HepG2 (cell line): ENCODE data around the gene AURKA. TPM values are rescaled to one million over a fixed set of nuclear protein-coding genes. Genes with fewer than 3 reads are reported as not detected.

Experiments used
- EZH2 ChIP-seq: conservative IDR thresholded peaks from 2 replicates; pipeline ENCODE4 v1.6.1; 2012; ENCODE audit warnings: mild to moderate bottlenecking, low read depth, low read length, moderate library complexity
- KDM5A ChIP-seq: fragments of 200-600 bp; sonication (generic); IDR thresholded peaks from 2 replicates; pipeline ENCODE4 v1.7.0; 2018; ENCODE audit warnings: antibody characterized with exemption, mild to moderate bottlenecking, low read length, borderline replicate concordance
- NRL ChIP-seq: sonication (generic); formaldehyde crosslinking; IDR thresholded peaks from 2 replicates; pipeline ENCODE4 v1.5.0; 2020; ENCODE audit warnings: missing genetic modification reagents, mild to moderate bottlenecking, moderate library complexity, borderline replicate concordance
- PITX1 ChIP-seq: sonication (generic); formaldehyde crosslinking; IDR thresholded peaks from 2 replicates; pipeline ENCODE4 v1.5.1; 2020; ENCODE audit warnings: mild to moderate bottlenecking, missing genetic modification reagents
- THAP11 ChIP-seq: IDR thresholded peaks from 2 replicates; pipeline ENCODE4 v1.6.1; 2016; ENCODE audit warnings: missing biosample characterization, missing genetic modification reagents
- ZBTB38 ChIP-seq: sonication (generic); formaldehyde crosslinking; IDR thresholded peaks from 2 replicates; pipeline ENCODE4 v1.5.1; 2020; ENCODE audit warnings: mild to moderate bottlenecking, missing genetic modification reagents
- ZFP62 ChIP-seq: sonication (generic); formaldehyde crosslinking; IDR thresholded peaks from 2 replicates; pipeline ENCODE4 v1.4.0; 2020; ENCODE audit warnings: missing genetic modification reagents
- ZMYM4 ChIP-seq: sonication (generic); formaldehyde crosslinking; IDR thresholded peaks from 2 replicates; pipeline ENCODE4 v1.8.1; 2023; ENCODE audit warnings: mild to moderate bottlenecking, missing genetic modification reagents
- ZNF101 ChIP-seq: sonication (generic); formaldehyde crosslinking; IDR thresholded peaks from 2 replicates; pipeline ENCODE4 v1.4.0; 2020; ENCODE audit warnings: mild to moderate bottlenecking, low read depth, missing genetic modification reagents, borderline replicate concordance
- ZNF24 ChIP-seq: fragments of 450-650 bp; IDR thresholded peaks from 2 replicates; pipeline ENCODE4 v1.6.1; 2017; ENCODE audit warnings: antibody characterized with exemption, mild to moderate bottlenecking
- ZNF263 ChIP-seq: sonication (generic); formaldehyde crosslinking; IDR thresholded peaks from 2 replicates; pipeline ENCODE4 v1.4.0; 2020; ENCODE audit warnings: missing genetic modification reagents
- ZNF329 ChIP-seq: sonication (generic); formaldehyde crosslinking; IDR thresholded peaks from 2 replicates; pipeline ENCODE4 v1.9.0; 2021; ENCODE audit warnings: low read depth, mild to moderate bottlenecking, missing genetic modification reagents
- ZNF563 ChIP-seq: sonication (generic); formaldehyde crosslinking; IDR thresholded peaks from 2 replicates; pipeline ENCODE4 v1.8.0; 2022; ENCODE audit warnings: mild to moderate bottlenecking, moderate library complexity, missing genetic modification reagents
- ZNF607 ChIP-seq: sonication (generic); formaldehyde crosslinking; IDR thresholded peaks from 2 replicates; pipeline ENCODE4 v1.5.1; 2020; ENCODE audit warnings: missing genetic modification reagents, mild to moderate bottlenecking, borderline replicate concordance
- ZNF709 ChIP-seq: sonication (generic); formaldehyde crosslinking; IDR thresholded peaks from 2 replicates; pipeline ENCODE4 v1.5.0; 2020; ENCODE audit warnings: mild to moderate bottlenecking, missing genetic modification reagents
- ZNF720 ChIP-seq: sonication (generic); formaldehyde crosslinking; IDR thresholded peaks from 2 replicates; pipeline ENCODE4 v1.4.0; 2020; ENCODE audit warnings: missing genetic modification reagents
- ZNF724P ChIP-seq: sonication (generic); formaldehyde crosslinking; IDR thresholded peaks from 2 replicates; pipeline ENCODE4 v1.8.0; 2022; ENCODE audit warnings: missing genetic modification reagents, borderline replicate concordance
- ZNF768 ChIP-seq: sonication (generic); formaldehyde crosslinking; IDR thresholded peaks from 2 replicates; pipeline ENCODE4 v1.4.0; 2020; ENCODE audit warnings: missing genetic modification reagents
- polyA plus RNA-seq, 8 experiments: library from polyadenylated mRNA; depleted of rRNA in 3 of 8; stranded (reverse) in 7 of 8; unstranded in 1 of 8; fragments of >200 nt; fragmentation: Illumina TruSeq in 4 of 8; extraction: Trizol in 4 of 8; gene quantifications; 2 replicates each; pipeline versions ENCODE4 v1.2.1 to v1.2.3, GENCODE V29; 2011 to 2016; ENCODE audit warnings: low read depth in 4 of 8, missing spikeins in 1 of 8, mixed read lengths in 1 of 8; ENCODE audit not compliant: insufficient read depth in 1 of 8
- total RNA-seq, 5 experiments: library from RNA; depleted of rRNA; stranded (reverse); fragments of >200 nt; fragmentation: Illumina TruSeq; extraction: Trizol; gene quantifications; 2 replicates each; pipeline ENCODE4 v1.2.3, GENCODE V29; 2016; ENCODE audit warnings: low read depth in 1 of 5
- TF ChIP-seq, protein P1 (sequence below): sonication (generic); formaldehyde crosslinking; IDR thresholded peaks from 2 replicates; pipeline ENCODE4 v1.4.0; 2020; ENCODE audit warnings: mild to moderate bottlenecking, low read depth, missing genetic modification reagents
- TF ChIP-seq, protein P2 (sequence below): sonication (generic); formaldehyde crosslinking; IDR thresholded peaks from 2 replicates; pipeline ENCODE4 v1.5.0; 2020; ENCODE audit warnings: missing genetic modification reagents, mild to moderate bottlenecking, borderline replicate concordance
- TF ChIP-seq, protein P3 (sequence below): sonication (generic); formaldehyde crosslinking; IDR thresholded peaks from 2 replicates; pipeline ENCODE4 v1.8.1; 2023; ENCODE audit warnings: mild to moderate bottlenecking, missing genetic modification reagents
- TF ChIP-seq, protein P4 (sequence below): sonication (generic); formaldehyde crosslinking; IDR thresholded peaks from 2 replicates; pipeline ENCODE4 v1.5.0; 2020; ENCODE audit warnings: missing genetic modification reagents
- TF ChIP-seq, protein P5 (sequence below): sonication (generic); formaldehyde crosslinking; IDR thresholded peaks from 2 replicates; pipeline ENCODE4 v1.4.0; 2020; ENCODE audit warnings: missing genetic modification reagents

AURKA gene
- total and polyA plus RNA-seq, 2 of the 13 experiments (the other 11 are each of a cell fraction or from before 2014, with no cell fraction given) = 96.4 to 224 TPM

DNA sequence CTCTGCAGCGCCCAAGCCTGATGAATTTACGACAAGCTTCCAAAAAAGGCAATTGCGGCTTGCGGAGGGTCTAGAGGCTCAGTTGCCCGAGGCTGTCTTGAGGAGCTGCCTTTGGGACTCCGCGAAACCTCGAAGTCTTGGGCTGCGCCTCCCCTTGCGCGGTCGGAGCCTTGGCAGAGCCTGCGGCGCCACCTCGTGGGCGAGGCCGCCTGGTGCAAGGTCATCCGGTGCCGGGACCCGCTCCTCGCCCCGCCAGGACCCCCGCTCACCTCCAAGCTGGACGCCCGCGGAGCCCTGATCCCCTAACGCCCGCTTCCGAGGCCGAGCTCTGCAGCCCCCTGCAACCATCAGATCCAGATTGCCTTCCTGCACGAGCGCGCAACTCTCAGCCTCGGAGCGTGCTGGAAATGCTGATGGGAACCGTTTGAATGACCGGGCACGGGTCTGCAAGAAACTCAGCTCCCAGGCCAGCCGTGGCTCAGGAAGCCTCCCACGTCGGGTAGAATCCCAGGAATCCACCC is 48.1 kb downstream of the AURKA start (continued):
- TF ChIP-seq, protein P1, sequence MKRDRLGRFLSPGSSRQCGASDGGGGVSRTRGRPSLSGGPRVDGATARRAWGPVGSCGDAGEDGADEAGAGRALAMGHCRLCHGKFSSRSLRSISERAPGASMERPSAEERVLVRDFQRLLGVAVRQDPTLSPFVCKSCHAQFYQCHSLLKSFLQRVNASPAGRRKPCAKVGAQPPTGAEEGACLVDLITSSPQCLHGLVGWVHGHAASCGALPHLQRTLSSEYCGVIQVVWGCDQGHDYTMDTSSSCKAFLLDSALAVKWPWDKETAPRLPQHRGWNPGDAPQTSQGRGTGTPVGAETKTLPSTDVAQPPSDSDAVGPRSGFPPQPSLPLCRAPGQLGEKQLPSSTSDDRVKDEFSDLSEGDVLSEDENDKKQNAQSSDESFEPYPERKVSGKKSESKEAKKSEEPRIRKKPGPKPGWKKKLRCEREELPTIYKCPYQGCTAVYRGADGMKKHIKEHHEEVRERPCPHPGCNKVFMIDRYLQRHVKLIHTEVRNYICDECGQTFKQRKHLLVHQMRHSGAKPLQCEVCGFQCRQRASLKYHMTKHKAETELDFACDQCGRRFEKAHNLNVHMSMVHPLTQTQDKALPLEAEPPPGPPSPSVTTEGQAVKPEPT = no peak
- TF ChIP-seq ZNF720 (CRISPR knock-in tag) = no peak
- TF ChIP-seq EZH2 = 0 out of 2 replicates have a peak, but pooled peaks have one; percentile 22
- TF ChIP-seq ZNF768 (CRISPR knock-in tag) = peak; percentile 32; the same call in 1 of the 2 replicates
- TF ChIP-seq ZNF607 (CRISPR knock-in tag) = no peak
- no peak for TF ChIP-seq ZNF709 (CRISPR knock-in tag)
- TF ChIP-seq, protein P2, sequence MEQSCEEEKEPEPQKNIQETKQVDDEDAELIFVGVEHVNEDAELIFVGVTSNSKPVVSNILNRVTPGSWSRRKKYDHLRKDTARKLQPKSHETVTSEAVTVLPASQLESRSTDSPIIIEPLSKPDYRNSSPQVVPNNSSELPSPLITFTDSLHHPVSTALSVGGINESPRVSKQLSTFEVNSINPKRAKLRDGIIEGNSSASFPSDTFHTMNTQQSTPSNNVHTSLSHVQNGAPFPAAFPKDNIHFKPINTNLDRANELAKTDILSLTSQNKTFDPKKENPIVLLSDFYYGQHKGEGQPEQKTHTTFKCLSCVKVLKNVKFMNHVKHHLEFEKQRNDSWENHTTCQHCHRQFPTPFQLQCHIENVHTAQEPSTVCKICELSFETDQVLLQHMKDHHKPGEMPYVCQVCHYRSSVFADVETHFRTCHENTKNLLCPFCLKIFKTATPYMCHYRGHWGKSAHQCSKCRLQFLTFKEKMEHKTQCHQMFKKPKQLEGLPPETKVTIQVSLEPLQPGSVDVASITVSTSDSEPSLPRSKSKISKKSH = peak; percentile 80
- TF ChIP-seq, protein P3, sequence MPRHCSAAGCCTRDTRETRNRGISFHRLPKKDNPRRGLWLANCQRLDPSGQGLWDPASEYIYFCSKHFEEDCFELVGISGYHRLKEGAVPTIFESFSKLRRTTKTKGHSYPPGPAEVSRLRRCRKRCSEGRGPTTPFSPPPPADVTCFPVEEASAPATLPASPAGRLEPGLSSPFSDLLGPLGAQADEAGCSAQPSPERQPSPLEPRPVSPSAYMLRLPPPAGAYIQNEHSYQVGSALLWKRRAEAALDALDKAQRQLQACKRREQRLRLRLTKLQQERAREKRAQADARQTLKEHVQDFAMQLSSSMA (CRISPR knock-in tag) = no peak
- no peak for TF ChIP-seq KDM5A
- TF ChIP-seq ZNF101 = no peak
- TF ChIP-seq ZNF263 = no peak
- TF ChIP-seq, protein P4, sequence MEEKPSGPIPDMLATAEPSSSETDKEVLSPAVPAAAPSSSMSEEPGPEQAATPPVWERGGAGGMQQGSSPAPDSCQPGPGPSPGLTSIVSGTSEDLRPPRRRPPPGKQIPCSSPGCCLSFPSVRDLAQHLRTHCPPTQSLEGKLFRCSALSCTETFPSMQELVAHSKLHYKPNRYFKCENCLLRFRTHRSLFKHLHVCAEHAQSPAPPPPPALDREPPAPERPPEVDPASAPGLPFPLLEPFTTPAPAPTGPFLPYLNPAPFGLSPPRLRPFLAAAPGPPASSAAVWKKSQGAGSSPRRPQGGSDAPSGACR (CRISPR knock-in tag) = no peak
- 0 out of 2 replicates have a peak, but pooled peaks have one; percentile 58 for TF ChIP-seq ZBTB38 (CRISPR knock-in tag)
- peak; percentile 49; the same call in 1 of the 2 replicates for TF ChIP-seq ZMYM4 (CRISPR knock-in tag)
- TF ChIP-seq ZNF724P = no peak
- TF ChIP-seq THAP11 (CRISPR knock-in tag) = no peak
- TF ChIP-seq ZNF563 (CRISPR knock-in tag) = no peak
- TF ChIP-seq ZFP62 = no peak
- TF ChIP-seq PITX1 (CRISPR knock-in tag) = peak; percentile 51; the same call in 1 of the 2 replicates
- TF ChIP-seq ZNF24 = no peak
- TF ChIP-seq NRL = peak; percentile 87
- 0 out of 2 replicates have a peak, but pooled peaks have one; percentile 40 for TF ChIP-seq ZNF329 (CRISPR knock-in tag)
- TF ChIP-seq, protein P5, sequence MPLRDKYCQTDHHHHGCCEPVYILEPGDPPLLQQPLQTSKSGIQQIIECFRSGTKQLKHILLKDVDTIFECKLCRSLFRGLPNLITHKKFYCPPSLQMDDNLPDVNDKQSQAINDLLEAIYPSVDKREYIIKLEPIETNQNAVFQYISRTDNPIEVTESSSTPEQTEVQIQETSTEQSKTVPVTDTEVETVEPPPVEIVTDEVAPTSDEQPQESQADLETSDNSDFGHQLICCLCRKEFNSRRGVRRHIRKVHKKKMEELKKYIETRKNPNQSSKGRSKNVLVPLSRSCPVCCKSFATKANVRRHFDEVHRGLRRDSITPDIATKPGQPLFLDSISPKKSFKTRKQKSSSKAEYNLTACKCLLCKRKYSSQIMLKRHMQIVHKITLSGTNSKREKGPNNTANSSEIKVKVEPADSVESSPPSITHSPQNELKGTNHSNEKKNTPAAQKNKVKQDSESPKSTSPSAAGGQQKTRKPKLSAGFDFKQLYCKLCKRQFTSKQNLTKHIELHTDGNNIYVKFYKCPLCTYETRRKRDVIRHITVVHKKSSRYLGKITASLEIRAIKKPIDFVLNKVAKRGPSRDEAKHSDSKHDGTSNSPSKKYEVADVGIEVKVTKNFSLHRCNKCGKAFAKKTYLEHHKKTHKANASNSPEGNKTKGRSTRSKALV (CRISPR knock-in tag) = no peak
